Endodermal cell (in vitro differentiated cells): Measurements from ENCODE around the gene ZNF592. TPM values are rescaled to one million over a fixed set of nuclear protein-coding genes. Genes with fewer than 3 reads are reported as not detected.

Source experiments
- DNase-seq: peaks from one replicate; pipeline ENCODE4 v3.0.0-alpha.2; 2017
- H3K27ac ChIP-seq: 2 replicates; pipeline ENCODE4 v1.5.1; 2013; ENCODE audit warnings: mild to moderate bottlenecking, low read depth, low read length, moderate library complexity
- H3K27me3 ChIP-seq: 2 replicates; pipeline ENCODE4 v1.6.1; 2013; ENCODE audit warnings: mild to moderate bottlenecking, low read length, moderate library complexity; ENCODE audit not compliant: insufficient read depth, control insufficient read depth, poor library complexity, severe bottlenecking
- H3K36me3 ChIP-seq: 2 replicates; pipeline ENCODE4 v1.7.0; 2013; ENCODE audit warnings: mild to moderate bottlenecking, low read length, moderate library complexity; ENCODE audit not compliant: control insufficient read depth, insufficient read depth
- H3K4me1 ChIP-seq: one replicate; pipeline ENCODE4 v1.7.0; 2013; ENCODE audit warnings: low read length; ENCODE audit not compliant: control insufficient read depth, insufficient read depth
- H3K4me3 ChIP-seq: 2 replicates; pipeline ENCODE4 v1.5.1; 2013; ENCODE audit warnings: mild to moderate bottlenecking, low read length, moderate library complexity
- H3K9ac ChIP-seq: 2 replicates; pipeline ENCODE4 v1.6.1; 2013; ENCODE audit warnings: mild to moderate bottlenecking, low read length, moderate library complexity; ENCODE audit not compliant: poor library complexity, severe bottlenecking; ENCODE audit errors: extremely low read depth
- H3K9me3 ChIP-seq: 2 replicates; pipeline ENCODE4 v1.6.1; 2013; ENCODE audit warnings: mild to moderate bottlenecking, low read length, moderate library complexity; ENCODE audit not compliant: control insufficient read depth
- H3K27ac Mint-ChIP-seq: 2 replicates; pipeline ENCODE4 v1.8.0; 2020; ENCODE audit warnings: mixed read lengths
- H3K27me3 Mint-ChIP-seq: 2 replicates; pipeline ENCODE4 v1.8.0; 2021; ENCODE audit warnings: mild to moderate bottlenecking, mixed read lengths; ENCODE audit not compliant: insufficient read depth
- H3K36me3 Mint-ChIP-seq: 2 replicates; pipeline ENCODE4 v1.8.0; 2020; ENCODE audit warnings: low read depth, mixed read lengths
- H3K4me1 Mint-ChIP-seq: 2 replicates; pipeline ENCODE4 v1.8.0; 2020; ENCODE audit warnings: mixed read lengths
- H3K4me3 Mint-ChIP-seq: 2 replicates; pipeline ENCODE4 v1.8.0; 2020; ENCODE audit warnings: mild to moderate bottlenecking, moderate library complexity, mixed read lengths
- H3K9me3 Mint-ChIP-seq: 2 replicates; pipeline ENCODE4 v1.8.0; 2020; ENCODE audit warnings: mild to moderate bottlenecking, mixed read lengths
- WGBS, 2 experiments: methylation state at CpG; one replicate each; pipeline versions ENCODE4 v1.1.5 to v1.1.7; 2013; ENCODE audit warnings: missing lambda C conversion rate in 2 of 2, mixed read lengths in 1 of 2; ENCODE audit not compliant: insufficient coverage in 1 of 2, insufficient read length in 1 of 2; 5-methylcytosine and 5-hydroxymethylcytosine counted together
- total RNA-seq, 2 donors: library from RNA; stranded (reverse); fragmentation: NEBNext Ultra II Directional in 1 of 2; extraction: Animal tissue kit (Norgen Biotek cat#: 25700) in 1 of 2; gene quantifications; 2 replicates in 1 of 2; 3 replicates in 1 of 2; pipeline ENCODE4 v1.2.1, GENCODE V29; 2021
- TF ChIP-seq, protein P1 (sequence below): fragments of 200-600 bp; sonication (generic); conservative IDR thresholded peaks from 2 replicates; pipeline ENCODE4 v1.5.0; 2021; ENCODE audit warnings: antibody characterized with exemption, mild to moderate bottlenecking

Gene ZNF592
- total RNA-seq, 2 donors from 2014 or later: 33.3 to 35.2 TPM

DNA sequence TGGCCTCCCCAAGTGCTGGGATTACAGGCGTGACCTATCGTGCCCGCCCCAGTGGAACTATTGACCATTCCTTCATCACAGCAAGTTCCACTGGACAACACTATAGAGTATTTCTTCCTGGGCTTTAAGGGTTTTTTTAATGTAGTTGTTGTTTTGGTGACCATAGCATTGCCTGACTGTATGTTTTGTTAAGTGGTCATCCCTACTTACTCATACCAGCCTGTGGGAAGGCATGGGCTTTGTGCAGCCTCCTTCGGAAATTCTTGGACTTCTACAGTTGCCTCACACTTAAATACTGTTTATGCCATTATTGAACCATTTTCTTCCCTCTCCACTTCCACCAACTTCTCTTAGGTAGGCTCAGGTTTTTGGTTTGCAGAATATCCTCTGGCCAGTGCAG lies 48.8 kb downstream of the ZNF592 start:
- Mint-ChIP-seq H3K4me1 (no peaks in the 10 kb centered on the region), H3K27ac (no peak overlapping the region), H3K36me3 (peaks cover 61% of the 10 kb centered on the region), H3K9me3 (no peaks in the 10 kb centered on the region), H3K4me3 (no peak overlapping the region), H3K27me3 (no peaks in the 10 kb centered on the region)
- Histone ChIP-seq H3K36me3 (peaks cover 89% of the 10 kb centered on the region), H3K4me3 (no peak overlapping the region), H3K4me1 (no peaks in the 10 kb centered on the region), H3K9ac (no peak overlapping the region), H3K9me3 (no peaks in the 10 kb centered on the region), H3K27ac (no peak overlapping the region), H3K27me3 (no peaks in the 10 kb centered on the region)
- TF ChIP-seq, protein P1, sequence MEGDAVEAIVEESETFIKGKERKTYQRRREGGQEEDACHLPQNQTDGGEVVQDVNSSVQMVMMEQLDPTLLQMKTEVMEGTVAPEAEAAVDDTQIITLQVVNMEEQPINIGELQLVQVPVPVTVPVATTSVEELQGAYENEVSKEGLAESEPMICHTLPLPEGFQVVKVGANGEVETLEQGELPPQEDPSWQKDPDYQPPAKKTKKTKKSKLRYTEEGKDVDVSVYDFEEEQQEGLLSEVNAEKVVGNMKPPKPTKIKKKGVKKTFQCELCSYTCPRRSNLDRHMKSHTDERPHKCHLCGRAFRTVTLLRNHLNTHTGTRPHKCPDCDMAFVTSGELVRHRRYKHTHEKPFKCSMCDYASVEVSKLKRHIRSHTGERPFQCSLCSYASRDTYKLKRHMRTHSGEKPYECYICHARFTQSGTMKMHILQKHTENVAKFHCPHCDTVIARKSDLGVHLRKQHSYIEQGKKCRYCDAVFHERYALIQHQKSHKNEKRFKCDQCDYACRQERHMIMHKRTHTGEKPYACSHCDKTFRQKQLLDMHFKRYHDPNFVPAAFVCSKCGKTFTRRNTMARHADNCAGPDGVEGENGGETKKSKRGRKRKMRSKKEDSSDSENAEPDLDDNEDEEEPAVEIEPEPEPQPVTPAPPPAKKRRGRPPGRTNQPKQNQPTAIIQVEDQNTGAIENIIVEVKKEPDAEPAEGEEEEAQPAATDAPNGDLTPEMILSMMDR: no peak
- no peak for DNase-seq
- WGBS, 2 experiments: 97 to 100% methylated on average over 1 to 4 of the region's 4 CpGs

DNA sequence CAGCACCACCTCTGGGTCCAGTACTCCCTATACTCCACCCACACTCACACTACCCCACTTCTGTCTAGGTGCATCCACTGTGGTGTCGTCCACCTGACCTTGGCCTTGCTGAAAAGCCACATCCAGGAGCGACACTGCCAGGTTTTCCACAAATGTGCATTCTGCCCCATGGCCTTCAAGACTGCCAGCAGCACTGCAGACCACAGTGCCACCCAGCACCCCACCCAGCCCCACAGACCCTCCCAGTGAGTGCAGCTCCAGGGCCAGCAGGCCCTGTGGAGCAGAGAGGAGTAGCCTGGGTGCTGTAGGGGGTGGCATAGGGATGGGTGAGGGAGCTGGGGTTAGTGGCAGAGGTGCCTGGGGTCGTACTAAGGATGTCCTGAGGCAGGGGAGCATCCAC lies 49.4 kb downstream of the ZNF592 start:
- peak overlapping the region; percentile 64 for H3K27ac Mint-ChIP-seq
- H3K27me3 ChIP-seq: no peaks in the 10 kb centered on the region
- H3K9me3 ChIP-seq: no peaks in the 10 kb centered on the region
- no peak overlapping the region for H3K4me3 Mint-ChIP-seq
- no peak overlapping the region for H3K27ac ChIP-seq
- no peaks in the 10 kb centered on the region for H3K27me3 Mint-ChIP-seq
- no peak overlapping the region for H3K9ac ChIP-seq
- WGBS, 2 experiments: 80 to 94% methylated on average over 1 to 3 of the region's 3 CpGs
- no peaks in the 10 kb centered on the region for H3K4me1 ChIP-seq
- H3K36me3 ChIP-seq: peaks cover 87% of the 10 kb centered on the region
- H3K4me3 ChIP-seq: no peak overlapping the region
- no peaks in the 10 kb centered on the region for H3K4me1 Mint-ChIP-seq
- no peaks in the 10 kb centered on the region for H3K9me3 Mint-ChIP-seq
- TF ChIP-seq, protein P1: no peak
- DNase-seq: no peak
- peaks cover 62% of the 10 kb centered on the region for H3K36me3 Mint-ChIP-seq

DNA sequence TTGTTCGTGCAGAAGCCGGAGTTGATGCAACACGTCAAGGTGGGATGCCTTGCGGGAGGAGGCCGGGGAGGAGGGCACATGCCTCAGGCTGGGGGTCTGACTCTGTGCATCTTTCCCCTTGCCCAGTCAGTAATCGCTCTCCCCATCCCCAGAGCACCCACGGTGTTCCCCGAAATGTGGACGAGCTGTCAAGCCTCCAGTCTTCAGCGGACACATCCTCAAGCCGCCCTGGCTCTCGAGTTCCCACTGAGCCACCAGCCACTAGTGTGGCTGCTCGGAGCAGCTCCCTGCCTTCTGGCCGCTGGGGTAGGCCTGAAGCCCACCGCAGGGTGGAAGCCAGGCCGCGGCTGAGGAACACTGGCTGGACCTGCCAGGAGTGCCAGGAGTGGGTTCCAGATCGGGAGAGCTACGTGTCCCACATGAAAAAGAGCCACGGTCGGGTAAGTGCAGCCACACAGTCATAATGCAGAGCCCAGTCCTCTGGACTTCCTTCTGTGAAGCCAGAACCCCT lies 50.1 kb downstream of the ZNF592 start:
- Mint-ChIP-seq H3K36me3 (peaks cover 64% of the 10 kb centered on the region), H3K27me3 (no peaks in the 10 kb centered on the region), H3K4me1 (no peaks in the 10 kb centered on the region), H3K9me3 (no peaks in the 10 kb centered on the region), H3K27ac (no peak overlapping the region), H3K4me3 (no peak overlapping the region)
- TF ChIP-seq, protein P1: no peak
- Histone ChIP-seq H3K27ac (no peak overlapping the region), H3K4me1 (no peaks in the 10 kb centered on the region), H3K4me3 (no peak overlapping the region), H3K27me3 (no peaks in the 10 kb centered on the region), H3K36me3 (peaks cover 85% of the 10 kb centered on the region), H3K9ac (no peak overlapping the region), H3K9me3 (no peaks in the 10 kb centered on the region)
- WGBS, 2 experiments: 96 to 97% methylated on average over 15 to 21 of the region's 21 CpGs
- no peak for DNase-seq
